Measurements from ENCODE around the gene DNM2. TPM values are rescaled to one million over a fixed set of nuclear protein-coding genes. Genes with fewer than 3 reads are reported as not detected.

The DNM2 gene
- total RNA-seq, 1 donor, result 174 TPM

Small RNA genes lying within 50 kb of the gene (small RNA-seq; reads per million reads assigned to genes)
- gene MIR199A1, result not detected
- gene MIR4748, result 0.41 reads per million
- not detected for gene MIR638
- not detected for gene MIR6793

Other genes starting within 250 kb of the DNM2 start
- gene KEAP1, start 214.7 kb upstream of the DNM2 start, total RNA-seq, result 235 TPM
- gene S1PR5, start 200.6 kb upstream of the DNM2 start, total RNA-seq, result 0.27 TPM
- gene ATG4D, start 174.2 kb upstream of the DNM2 start, total RNA-seq, result 33.7 TPM
- 21.5 TPM for gene KRI1, start 152.1 kb upstream of the DNM2 start, total RNA-seq
- 19.7 TPM for gene CDKN2D, start 149.1 kb upstream of the DNM2 start, total RNA-seq
- 0.27 TPM for gene AP1M2, start 130.8 kb upstream of the DNM2 start, total RNA-seq
- gene SLC44A2, start 92.5 kb upstream of the DNM2 start, total RNA-seq, result 46.3 TPM
- gene ILF3, start 63.7 kb upstream of the DNM2 start, total RNA-seq, result 213 TPM
- 58.4 TPM for gene QTRT1, start 16.6 kb upstream of the DNM2 start, total RNA-seq
- gene TMED1, start 118.1 kb downstream of the DNM2 start, total RNA-seq, result 63.6 TPM
- 31.0 TPM for gene C19orf38, start 130.3 kb downstream of the DNM2 start, total RNA-seq
- 39.3 TPM for gene CARM1, start 153.5 kb downstream of the DNM2 start, total RNA-seq
- 111 TPM for gene YIPF2, start 210.6 kb downstream of the DNM2 start, total RNA-seq
- 44.4 TPM for gene TIMM29, start 210.7 kb downstream of the DNM2 start, total RNA-seq
- 135 TPM for gene SMARCA4, start 243.0 kb downstream of the DNM2 start, total RNA-seq